IMR-90 (cell line): ENCODE data around the gene PVALEF. TPM values are rescaled to one million over a fixed set of nuclear protein-coding genes. Genes with fewer than 3 reads are reported as not detected.
A peak's percentile ranks its signal among the peaks of the same experiment; 100 is the strongest.

Experiments used
- ATAC-seq: fragments of 200-7000 bp; cut with Tn5 transposase; 2 replicates; pipeline ENCODE4 v1.9.1; 2020; ENCODE audit warnings: low read depth, mild to moderate bottlenecking, moderate library complexity
- BruUV-seq: library from RNA; stranded (reverse); fragments of 400-500 nt; replicated peaks from 2 replicates; lab custom pipeline; 2021; lab: Mats Ljungman, UMichigan
- CTCF ChIA-PET: fragments of 300-600 bp; formaldehyde crosslinking; extraction: SDS; loops from one replicate; lab custom pipeline; 2021; ENCODE audit warnings: antibody characterized with exemption; lab: Yijun Ruan, JAX
- POLR2A ChIA-PET: fragments of 300-600 bp; sonication (Branson Sonifier 250); formaldehyde crosslinking; loops from one replicate; lab custom pipeline; 2022; ENCODE audit warnings: antibody characterized with exemption; ENCODE audit not compliant: unreplicated experiment; lab: Charles Lee
- DNase-seq: peaks from one replicate; pipeline ENCODE4 v3.0.0; 2013
- H2AFZ ChIP-seq: replicated peaks from 2 replicates; pipeline ENCODE3; 2013; ENCODE audit warnings: low read length, mild to moderate bottlenecking; ENCODE audit not compliant: poor library complexity
- H2AK5ac ChIP-seq: 2 replicates; pipeline ENCODE4 v1.6.1; 2013; ENCODE audit warnings: low read depth, low read length, inconsistent platforms
- H2AK9ac ChIP-seq: replicated peaks from 2 replicates; pipeline ENCODE3; 2013; ENCODE audit warnings: mild to moderate bottlenecking, low read depth, low read length, moderate library complexity; ENCODE audit not compliant: poor library complexity
- H2BK120ac ChIP-seq: 2 replicates; pipeline ENCODE4 v1.6.1; 2013; ENCODE audit warnings: low read depth, low read length, inconsistent platforms
- H2BK15ac ChIP-seq: 3 replicates; pipeline ENCODE4 v1.6.1; 2013; ENCODE audit warnings: low read depth, low read length, inconsistent platforms
- H2BK20ac ChIP-seq: 2 replicates; pipeline ENCODE4 v1.6.1; 2013; ENCODE audit warnings: low read depth, mild to moderate bottlenecking, inconsistent platforms, low read length, moderate library complexity
- H2BK5ac ChIP-seq: 2 replicates; pipeline ENCODE4 v1.6.1; 2013; ENCODE audit warnings: mild to moderate bottlenecking, low read depth, low read length, inconsistent platforms; ENCODE audit not compliant: poor library complexity, severe bottlenecking
- H3K14ac ChIP-seq: replicated peaks from 2 replicates; pipeline ENCODE4 v1.6.1; 2013; ENCODE audit warnings: low read depth, low read length, inconsistent platforms
- H3K18ac ChIP-seq: 2 replicates; pipeline ENCODE4 v1.6.1; 2013; ENCODE audit warnings: low read depth, low read length, control low read depth
- H3K23ac ChIP-seq: 2 replicates; pipeline ENCODE4 v1.6.1; 2013; ENCODE audit warnings: low read depth, low read length, inconsistent platforms
- H3K27ac ChIP-seq: 2 replicates; pipeline ENCODE4 v1.5.1; 2013; ENCODE audit warnings: mild to moderate bottlenecking, control low read depth, low read length; ENCODE audit not compliant: insufficient read depth
- H3K27me3 ChIP-seq: 2 replicates; pipeline ENCODE4 v1.6.1; 2013; ENCODE audit warnings: low read length; ENCODE audit not compliant: control insufficient read depth, insufficient read depth
- H3K36me3 ChIP-seq: 2 replicates; pipeline ENCODE4 v1.6.1; 2013; ENCODE audit warnings: low read length, mixed read lengths; ENCODE audit not compliant: control insufficient read depth, insufficient read depth
- H3K4ac ChIP-seq: 2 replicates; pipeline ENCODE4 v1.6.1; 2013; ENCODE audit warnings: low read depth, low read length, inconsistent platforms
- H3K4me1 ChIP-seq: 2 replicates; pipeline ENCODE4 v1.6.1; 2013; ENCODE audit warnings: low read length, mixed read lengths; ENCODE audit not compliant: control insufficient read depth, insufficient read depth
- H3K4me2 ChIP-seq: 2 replicates; pipeline ENCODE4 v1.6.1; 2013; ENCODE audit warnings: low read depth, mild to moderate bottlenecking, control low read depth, low read length, moderate library complexity
- H3K4me3 ChIP-seq: 2 replicates; pipeline ENCODE4 v1.5.1; 2013; ENCODE audit warnings: low read depth, mild to moderate bottlenecking, control low read depth, low read length, moderate library complexity; ENCODE audit not compliant: insufficient read depth
- H3K56ac ChIP-seq: 2 replicates; pipeline ENCODE4 v1.6.1; 2013; ENCODE audit warnings: low read length, inconsistent platforms; ENCODE audit not compliant: insufficient read depth; ENCODE audit errors: extremely low read depth
- H3K79me1 ChIP-seq, 2 experiments: 2 replicates each; pipeline ENCODE4 v1.6.1; 2013; ENCODE audit warnings: low read length in 2 of 2, inconsistent platforms in 1 of 2, low read depth in 1 of 2
- H3K9ac ChIP-seq: 2 replicates; pipeline ENCODE4 v1.6.1; 2013; ENCODE audit warnings: low read depth, low read length, control low read depth
- H3K9me1 ChIP-seq: 2 replicates; pipeline ENCODE4 v1.6.1; 2013; ENCODE audit warnings: low read length, inconsistent platforms; ENCODE audit not compliant: insufficient read depth
- H3K9me3 ChIP-seq: 2 replicates; pipeline ENCODE4 v1.6.1; 2013; ENCODE audit warnings: low read length; ENCODE audit not compliant: control insufficient read depth, insufficient read depth
- H4K20me1 ChIP-seq: 2 replicates; pipeline ENCODE4 v1.6.1; 2013; ENCODE audit warnings: low read length, inconsistent platforms; ENCODE audit not compliant: insufficient read depth
- H4K5ac ChIP-seq: 2 replicates; pipeline ENCODE4 v1.6.1; 2013; ENCODE audit warnings: mild to moderate bottlenecking, low read depth, low read length, control low read depth
- H4K8ac ChIP-seq, 2 experiments: 2 replicates each; pipeline ENCODE4 v1.6.1; 2013; ENCODE audit warnings: low read depth in 2 of 2, low read length in 2 of 2, control low read depth in 1 of 2, inconsistent platforms in 1 of 2
- H4K91ac ChIP-seq: 2 replicates; pipeline ENCODE4 v1.6.1; 2013; ENCODE audit warnings: low read depth, low read length, inconsistent platforms; ENCODE audit not compliant: insufficient read depth
- BHLHE40 ChIP-seq: fragments of 150-350 bp; IDR thresholded peaks from 2 replicates; pipeline ENCODE4 v1.6.1; 2016; ENCODE audit warnings: mild to moderate bottlenecking, low read depth, low read length
- CEBPB ChIP-seq: IDR thresholded peaks from 2 replicates; pipeline ENCODE4 v1.6.1; 2012; ENCODE audit warnings: low read depth, low read length, improper control_type of control experiment
- CHD1 ChIP-seq: IDR thresholded peaks from 2 replicates; pipeline ENCODE4 v1.6.1; 2012; ENCODE audit warnings: low read depth, low read length, improper control_type of control experiment
- FOS ChIP-seq: fragments of 150-350 bp; IDR thresholded peaks from 2 replicates; pipeline ENCODE4 v1.6.1; 2016; ENCODE audit warnings: low read depth, low read length
- MAFK ChIP-seq: IDR thresholded peaks from 2 replicates; pipeline ENCODE4 v1.6.1; 2012; ENCODE audit warnings: low read depth, low read length, improper control_type of control experiment
- MAZ ChIP-seq: IDR thresholded peaks from 2 replicates; pipeline ENCODE4 v1.6.1; 2012; ENCODE audit warnings: low read depth, mild to moderate bottlenecking, low read length, improper control_type of control experiment, moderate library complexity, borderline replicate concordance
- MXI1 ChIP-seq: IDR thresholded peaks from 2 replicates; pipeline ENCODE4 v1.6.1; 2012; ENCODE audit warnings: low read depth, mild to moderate bottlenecking, low read length, moderate library complexity, borderline replicate concordance
- NFE2L2 ChIP-seq: fragments of 150-350 bp; IDR thresholded peaks from 2 replicates; pipeline ENCODE4 v1.6.1; 2016; ENCODE audit warnings: low read depth, mild to moderate bottlenecking, low read length
- POLR2A ChIP-seq: IDR thresholded peaks from 2 replicates; pipeline ENCODE4 v1.6.1; 2012; ENCODE audit warnings: mild to moderate bottlenecking, low read depth, low read length
- RAD21 ChIP-seq: IDR thresholded peaks from 2 replicates; pipeline ENCODE4 v1.6.1; 2012; ENCODE audit warnings: low read length, improper control_type of control experiment
- RCOR1 ChIP-seq: IDR thresholded peaks from 2 replicates; pipeline ENCODE4 v1.6.1; 2012; ENCODE audit warnings: mild to moderate bottlenecking, low read length, improper control_type of control experiment; ENCODE audit not compliant: insufficient replicate concordance
- RFX5 ChIP-seq: IDR thresholded peaks from 2 replicates; pipeline ENCODE4 v1.8.0; 2012; ENCODE audit warnings: low read depth, mild to moderate bottlenecking, low read length, moderate library complexity
- SMC3 ChIP-seq: fragments of 150-350 bp; IDR thresholded peaks from 2 replicates; pipeline ENCODE4 v1.6.1; 2016; ENCODE audit warnings: low read depth, mild to moderate bottlenecking, antibody characterized with exemption, low read length, moderate library complexity
- WGBS, 2 experiments: methylation state at CpG; one replicate each; pipeline versions ENCODE4 v1.1.5 to v1.1.7; 2013; ENCODE audit warnings: missing lambda C conversion rate in 2 of 2; ENCODE audit not compliant: insufficient read length in 1 of 2; ENCODE audit errors: extremely low coverage in 2 of 2; 5-methylcytosine and 5-hydroxymethylcytosine counted together
- dilution Hi-C: fragments of 300-500 bp; cut with HindIII; formaldehyde crosslinking; loops from one replicate; pipeline ENCODE4 v1.14.3; 2018; ENCODE audit warnings: low sequenced_read_pairs; ENCODE audit not compliant: unreplicated experiment
- in situ Hi-C: fragments of 300-500 bp; cut with MboI; formaldehyde crosslinking; loops from 3 replicates; pipeline ENCODE4 v1.14.3; 2019; ENCODE audit warnings: low sequenced_read_pairs, inconsistent platforms, mixed read lengths
- intact Hi-C: fragments of 100-400 bp; cut with micrococcal nuclease; formaldehyde crosslinking; loops from 2 replicates; pipeline ENCODE4 v1.10.0; 2022
- polyA plus RNA-seq, 3 experiments: library from polyadenylated mRNA; depleted of rRNA; stranded (reverse); fragments of >200 nt; gene quantifications; 2 replicates each; pipeline ENCODE4 v1.2.3, GENCODE V29; 2012; ENCODE audit warnings: low replicate concordance in 1 of 3
- total RNA-seq: library from RNA; depleted of rRNA; stranded (reverse); fragments of >200 nt; gene quantifications from 2 replicates; pipeline ENCODE4 v1.2.3, GENCODE V29; 2012
- TF ChIP-seq, protein P1 (sequence below): fragments of 150-350 bp; IDR thresholded peaks from 2 replicates; pipeline ENCODE4 v1.6.1; 2017; ENCODE audit warnings: mild to moderate bottlenecking, antibody characterized with exemption, low read length, low read depth
- TF ChIP-seq, protein P2 (sequence below): fragments of 150-350 bp; IDR thresholded peaks from 2 replicates; pipeline ENCODE4 v1.6.1; 2016; ENCODE audit warnings: low read depth, mild to moderate bottlenecking, low read length, moderate library complexity, borderline replicate concordance
- TF ChIP-seq, protein P3 (sequence below): conservative IDR thresholded peaks from 2 replicates; pipeline ENCODE4 v1.5.1; 2012; ENCODE audit warnings: mild to moderate bottlenecking, low read depth, low read length, improper control_type of control experiment

Gene PVALEF
- total and polyA plus RNA-seq, 2 of the 4 experiments (the other 2 are of a cell fraction) = not detected

DNA sequence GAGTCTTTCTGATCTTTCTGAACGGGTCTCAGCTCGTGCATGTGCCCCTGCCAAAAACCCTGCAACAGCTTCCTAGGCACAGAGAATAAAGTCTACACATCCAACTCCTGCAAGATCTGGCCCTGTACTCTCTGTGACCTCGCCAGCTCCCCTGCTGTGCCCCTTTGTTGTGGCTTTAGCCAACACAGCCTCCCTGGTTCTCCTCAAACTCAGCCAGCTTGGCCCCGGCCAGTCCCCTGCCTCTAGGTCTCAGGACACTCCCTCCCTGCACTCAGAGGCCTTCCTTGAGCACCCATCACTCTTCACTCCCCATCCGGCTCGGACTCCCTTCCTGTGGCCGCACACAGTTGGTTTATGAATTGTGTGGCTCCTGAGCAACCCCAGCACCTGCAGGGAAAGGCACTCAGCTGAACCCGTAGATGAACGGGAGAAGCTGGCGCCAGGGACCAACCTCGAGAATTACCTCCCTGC, 56.1 kb downstream of the PVALEF start:
- Histone ChIP-seq H3K4me2 (peak overlapping the region; percentile 92), H3K79me1 (peaks cover 11 to 20% of the 10 kb centered on the region in 2 experiments; a peak in 3 of 4 replicates), H2BK5ac (no peak overlapping the region), H4K20me1 (no peaks in the 10 kb centered on the region), H3K4me3 (no peak overlapping the region), H4K91ac (no peak overlapping the region), H3K56ac (no peak overlapping the region), H4K5ac (no peak overlapping the region), H3K18ac (no peak overlapping the region), H3K36me3 (peaks cover 5% of the 10 kb centered on the region; the same call in 1 of the 2 replicates), H3K27me3 (no peaks in the 10 kb centered on the region), H2AK9ac (no peak overlapping the region), H2AK5ac (no peak overlapping the region), H2AFZ (peak overlapping the region; percentile 97), H3K9me3 (no peaks in the 10 kb centered on the region), H2BK120ac (no peak overlapping the region), H3K4ac (no peak overlapping the region), H3K4me1 (peaks cover 8% of the 10 kb centered on the region; the same call in 1 of the 2 replicates), H3K9me1 (no peaks in the 10 kb centered on the region; the same call in none of the 2 replicates), H4K8ac (no peak overlapping the region), H3K23ac (no peak overlapping the region), H2BK20ac (no peak overlapping the region), H2BK15ac (no peak overlapping the region), H3K9ac (no peak overlapping the region), H3K27ac (no peak overlapping the region), H3K14ac (no peak overlapping the region)
- no peak for ATAC-seq
- TF ChIP-seq MAZ (no peak), CEBPB (no peak), SMC3 (no peak), NFE2L2 (no peak), RFX5 (no peak), MAFK (no peak), FOS (no peak), MXI1 (no peak), BHLHE40 (no peak), CHD1 (no peak), POLR2A (no peak), RAD21 (no peak), RCOR1 (no peak)
- TF ChIP-seq, protein P1, sequence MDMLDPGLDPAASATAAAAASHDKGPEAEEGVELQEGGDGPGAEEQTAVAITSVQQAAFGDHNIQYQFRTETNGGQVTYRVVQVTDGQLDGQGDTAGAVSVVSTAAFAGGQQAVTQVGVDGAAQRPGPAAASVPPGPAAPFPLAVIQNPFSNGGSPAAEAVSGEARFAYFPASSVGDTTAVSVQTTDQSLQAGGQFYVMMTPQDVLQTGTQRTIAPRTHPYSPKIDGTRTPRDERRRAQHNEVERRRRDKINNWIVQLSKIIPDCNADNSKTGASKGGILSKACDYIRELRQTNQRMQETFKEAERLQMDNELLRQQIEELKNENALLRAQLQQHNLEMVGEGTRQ = no peak
- TF ChIP-seq, protein P2, sequence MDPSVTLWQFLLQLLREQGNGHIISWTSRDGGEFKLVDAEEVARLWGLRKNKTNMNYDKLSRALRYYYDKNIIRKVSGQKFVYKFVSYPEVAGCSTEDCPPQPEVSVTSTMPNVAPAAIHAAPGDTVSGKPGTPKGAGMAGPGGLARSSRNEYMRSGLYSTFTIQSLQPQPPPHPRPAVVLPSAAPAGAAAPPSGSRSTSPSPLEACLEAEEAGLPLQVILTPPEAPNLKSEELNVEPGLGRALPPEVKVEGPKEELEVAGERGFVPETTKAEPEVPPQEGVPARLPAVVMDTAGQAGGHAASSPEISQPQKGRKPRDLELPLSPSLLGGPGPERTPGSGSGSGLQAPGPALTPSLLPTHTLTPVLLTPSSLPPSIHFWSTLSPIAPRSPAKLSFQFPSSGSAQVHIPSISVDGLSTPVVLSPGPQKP = no peak
- TF ChIP-seq, protein P3, sequence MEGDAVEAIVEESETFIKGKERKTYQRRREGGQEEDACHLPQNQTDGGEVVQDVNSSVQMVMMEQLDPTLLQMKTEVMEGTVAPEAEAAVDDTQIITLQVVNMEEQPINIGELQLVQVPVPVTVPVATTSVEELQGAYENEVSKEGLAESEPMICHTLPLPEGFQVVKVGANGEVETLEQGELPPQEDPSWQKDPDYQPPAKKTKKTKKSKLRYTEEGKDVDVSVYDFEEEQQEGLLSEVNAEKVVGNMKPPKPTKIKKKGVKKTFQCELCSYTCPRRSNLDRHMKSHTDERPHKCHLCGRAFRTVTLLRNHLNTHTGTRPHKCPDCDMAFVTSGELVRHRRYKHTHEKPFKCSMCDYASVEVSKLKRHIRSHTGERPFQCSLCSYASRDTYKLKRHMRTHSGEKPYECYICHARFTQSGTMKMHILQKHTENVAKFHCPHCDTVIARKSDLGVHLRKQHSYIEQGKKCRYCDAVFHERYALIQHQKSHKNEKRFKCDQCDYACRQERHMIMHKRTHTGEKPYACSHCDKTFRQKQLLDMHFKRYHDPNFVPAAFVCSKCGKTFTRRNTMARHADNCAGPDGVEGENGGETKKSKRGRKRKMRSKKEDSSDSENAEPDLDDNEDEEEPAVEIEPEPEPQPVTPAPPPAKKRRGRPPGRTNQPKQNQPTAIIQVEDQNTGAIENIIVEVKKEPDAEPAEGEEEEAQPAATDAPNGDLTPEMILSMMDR = no peak
- no peak for DNase-seq
- intact Hi-C loops (loop anchor here (5.0 kb wide), 1 partner anchor 79 kb away; no protein-coding TSS in a partner anchor), in situ Hi-C loops (no loop called here), dilution Hi-C loops (no loop called here)
- no TSS peak for BruUV-seq
- POLR2A ChIA-PET = no interaction called here
- CTCF ChIA-PET = no interaction called here
- WGBS, 2 experiments = 71% methylated on average over 8 of the region's 11 CpGs; no CpG with 5 or more reads in 1 of the 2 experiments
